Lower lobe of right lung (tissue), 2 donors: Measurements from ENCODE around the gene WDR1. TPM values are rescaled to one million over a fixed set of nuclear protein-coding genes. Genes with fewer than 3 reads are reported as not detected.

Experiments used
- ATAC-seq, 2 donors: fragments of 200-7000 bp; cut with Tn5 transposase; one replicate each; pipeline ENCODE4 v1.9.1; 2020 to 2022; ENCODE audit warnings: mild to moderate bottlenecking in 2 of 2, moderate library complexity in 2 of 2
- DNase-seq: peaks from one replicate; pipeline ENCODE4 v3.0.0-alpha.2; 2020
- H3K27ac ChIP-seq: fragments of 200-600 bp; one replicate; pipeline ENCODE4 v1.8.0; 2022
- H3K27me3 ChIP-seq: fragments of 200-600 bp; one replicate; pipeline ENCODE4 v1.8.0; 2022; ENCODE audit warnings: low read depth
- H3K36me3 ChIP-seq: fragments of 200-600 bp; one replicate; pipeline ENCODE4 v1.8.0; 2022; ENCODE audit warnings: mild to moderate bottlenecking
- H3K4me1 ChIP-seq: fragments of 200-600 bp; one replicate; pipeline ENCODE4 v1.8.0; 2022
- H3K4me3 ChIP-seq: fragments of 200-600 bp; one replicate; pipeline ENCODE4 v1.8.0; 2022; ENCODE audit warnings: mild to moderate bottlenecking
- H3K9me3 ChIP-seq: fragments of 200-600 bp; one replicate; pipeline ENCODE4 v1.8.0; 2022
- CTCF ChIP-seq: fragments of 200-600 bp; IDR thresholded peaks from one replicate; pipeline ENCODE4 v1.8.0; 2022; ENCODE audit warnings: antibody characterized with exemption, mild to moderate bottlenecking
- intact Hi-C: fragments of 100-400 bp; cut with DNase I; formaldehyde crosslinking; loops from one replicate; pipeline ENCODE4 v1.11.0; 2022
- total RNA-seq: library from RNA; stranded (reverse); fragmentation: NEBNext Ultra II Directional; extraction: Animal tissue kit (Norgen Biotek cat#: 25700); gene quantifications from one replicate; pipeline ENCODE4 v1.2.1, GENCODE V29; 2021
- donor health status: DM: no; HTN: yes; CAD: no; lungs with severe emphysema.

The WDR1 gene
- total RNA-seq, 1 donor from 2014 or later, result 233 TPM

DNA sequence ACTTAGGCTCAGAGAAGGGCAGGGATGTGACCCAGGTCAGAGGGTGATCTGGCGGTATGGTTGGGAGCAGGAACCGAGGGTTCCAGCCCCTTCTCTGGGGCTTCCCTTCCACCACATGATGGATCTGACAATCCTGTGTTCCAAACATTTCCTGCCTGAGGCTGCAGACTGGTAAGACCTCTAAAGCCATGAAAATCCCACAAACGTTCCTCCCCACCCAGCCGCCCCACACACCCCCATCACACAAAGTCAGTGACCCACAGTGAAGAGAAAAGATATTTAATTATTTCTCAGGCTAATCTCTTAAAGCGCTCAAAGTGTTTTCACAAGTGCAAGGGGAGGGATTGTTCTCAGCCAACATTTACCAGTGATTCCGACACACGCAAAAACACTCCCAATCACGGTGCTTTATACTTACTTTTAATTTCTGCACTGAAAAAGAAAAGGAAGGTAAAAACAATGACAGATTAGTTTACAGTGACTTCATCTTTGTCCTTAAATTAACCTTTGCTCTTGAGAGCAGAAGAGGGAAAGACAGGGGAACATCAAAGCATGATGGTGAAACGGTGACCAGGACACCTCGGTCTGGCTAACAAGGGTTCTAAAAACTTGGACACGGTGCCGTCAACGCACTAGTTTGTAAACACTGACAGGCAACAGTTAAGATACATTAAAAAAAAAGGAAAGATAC, 42.4 kb downstream of the WDR1 start:
- Histone ChIP-seq H3K4me3 (no peak overlapping the region), H3K27ac (no peak overlapping the region), H3K27me3 (no peaks in the 10 kb centered on the region), H3K36me3 (peaks cover 68% of the 10 kb centered on the region), H3K4me1 (peaks cover 14% of the 10 kb centered on the region), H3K9me3 (no peaks in the 10 kb centered on the region)
- intact Hi-C loops, result no loop called here
- TF ChIP-seq CTCF, result no peak
- DNase-seq (no peak), ATAC-seq (no peak)

DNA sequence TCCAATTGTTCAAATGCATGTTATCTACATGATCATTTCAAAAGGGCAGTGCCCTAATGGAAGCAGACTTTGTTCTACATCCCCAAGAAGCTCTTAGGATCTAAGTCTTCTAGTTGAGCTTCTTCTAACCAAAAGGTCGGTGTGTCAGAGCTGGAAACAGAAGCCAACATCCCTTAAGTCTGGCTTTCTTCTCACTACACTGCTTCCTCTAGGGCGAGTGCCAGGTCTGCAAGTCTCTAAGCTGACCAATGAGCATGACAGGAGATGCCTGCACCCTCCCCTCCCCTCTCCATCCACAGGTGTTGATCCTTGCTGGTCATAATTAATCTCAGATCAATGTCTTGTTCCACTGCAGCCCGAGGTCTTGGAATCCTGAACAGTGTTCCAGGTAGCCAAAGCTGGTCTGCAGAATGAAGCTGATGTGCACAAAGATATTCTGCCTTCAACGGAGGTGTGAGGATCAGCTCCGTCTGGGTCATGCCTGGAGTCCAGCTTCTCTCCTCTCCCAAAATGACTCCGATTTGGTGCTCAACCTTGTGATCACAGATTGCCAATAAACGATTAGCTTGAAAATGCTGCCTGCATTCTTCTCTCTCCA, 44.1 kb downstream of the WDR1 start:
- no peak for DNase-seq
- H3K36me3 ChIP-seq, result peaks cover 51% of the 10 kb centered on the region

GRCh38 chr4:10069075-10069642, 47.4 kb downstream of the WDR1 start:
- H3K27ac ChIP-seq, result no peak overlapping the region
- H3K9me3 ChIP-seq, result no peaks in the 10 kb centered on the region
- no peak overlapping the region for H3K4me3 ChIP-seq
- H3K27me3 ChIP-seq, result no peaks in the 10 kb centered on the region
- H3K36me3 ChIP-seq, result peaks cover 37% of the 10 kb centered on the region
- peaks cover 2% of the 10 kb centered on the region for H3K4me1 ChIP-seq
- intact Hi-C loops, result no loop called here
- ATAC-seq (no peak), DNase-seq (no peak)
- no peak for TF ChIP-seq CTCF

More for the DNA sequence above, 44.1 kb downstream of the WDR1 start:
- no peaks in the 10 kb centered on the region for H3K4me1 ChIP-seq
- no peak for TF ChIP-seq CTCF
- no peak overlapping the region for H3K4me3 ChIP-seq
- no peak overlapping the region for H3K27ac ChIP-seq
- no peaks in the 10 kb centered on the region for H3K27me3 ChIP-seq
- intact Hi-C loops, result no loop called here
- no peak for ATAC-seq
- no peaks in the 10 kb centered on the region for H3K9me3 ChIP-seq

GRCh38 chr4:10066670-10067651, 49.6 kb downstream of the WDR1 start:
- DNase-seq (no peak), ATAC-seq (no peak)
- Histone ChIP-seq H3K27ac (no peak overlapping the region), H3K36me3 (peaks cover 20% of the 10 kb centered on the region), H3K4me1 (peaks cover 15% of the 10 kb centered on the region), H3K4me3 (no peak overlapping the region), H3K9me3 (no peaks in the 10 kb centered on the region), H3K27me3 (no peaks in the 10 kb centered on the region)
- intact Hi-C loops, result no loop called here
- TF ChIP-seq CTCF, result no peak

DNA sequence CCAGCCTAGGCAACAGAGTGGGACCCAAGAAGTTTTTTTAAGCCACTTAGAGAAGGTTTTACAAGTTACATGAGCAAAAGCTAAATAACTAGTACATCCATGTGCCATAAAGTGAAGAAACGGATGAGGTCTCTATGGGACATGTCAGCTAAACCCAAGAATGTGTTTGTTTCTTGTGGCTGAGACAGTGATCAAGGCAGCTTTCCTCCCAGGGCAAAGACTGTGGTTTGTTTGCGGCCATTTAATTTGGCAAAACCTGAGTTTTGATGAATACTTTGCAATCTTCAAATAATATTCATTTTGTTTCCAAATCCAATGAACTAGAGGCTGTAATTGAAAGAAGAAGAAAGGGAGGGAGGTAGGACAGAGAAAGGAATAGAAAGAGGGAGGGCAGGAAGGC, 50.4 kb downstream of the WDR1 start:
- intact Hi-C loops, result no loop called here
- Histone ChIP-seq H3K36me3 (peaks cover 20% of the 10 kb centered on the region), H3K4me1 (peaks cover 15% of the 10 kb centered on the region), H3K27ac (no peak overlapping the region), H3K27me3 (no peaks in the 10 kb centered on the region), H3K4me3 (no peak overlapping the region), H3K9me3 (no peaks in the 10 kb centered on the region)
- no peak for ATAC-seq
- DNase-seq, result no peak
- TF ChIP-seq CTCF, result no peak
